Measurements from ENCODE around the gene CDHR5. TPM values are rescaled to one million over a fixed set of nuclear protein-coding genes. Genes with fewer than 3 reads are reported as not detected.
A peak's percentile ranks its signal among the peaks of the same experiment; 100 is the strongest.

CDHR5 gene
- total RNA-seq, 4 donors from 2014 or later = 0.95 to 1.8 TPM; not detected in 2

DNA sequence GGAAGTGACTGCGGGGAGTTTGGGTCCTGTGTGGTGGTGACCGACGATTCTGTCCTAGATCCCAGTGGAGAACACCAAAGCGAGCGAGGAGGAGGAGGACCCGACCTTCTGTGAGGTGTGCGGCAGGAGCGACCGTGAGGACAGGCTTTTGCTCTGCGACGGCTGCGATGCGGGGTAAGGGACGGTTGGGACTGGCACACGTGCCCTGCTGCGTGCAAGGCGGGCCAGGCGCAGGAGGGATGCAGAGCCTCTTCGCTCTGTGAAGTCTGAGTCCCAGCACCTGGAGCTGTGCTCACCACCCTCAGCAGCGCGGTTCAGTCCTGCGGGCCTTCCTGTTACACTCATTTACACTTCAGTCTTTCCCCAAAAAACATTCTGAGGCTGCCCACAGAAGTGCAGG, 32.3 kb downstream of the CDHR5 start:
- in situ Hi-C loops (cut with MboI; ENCODE audit: low sequenced_read_pairs in 4 of 4) = no loop called here

DNA sequence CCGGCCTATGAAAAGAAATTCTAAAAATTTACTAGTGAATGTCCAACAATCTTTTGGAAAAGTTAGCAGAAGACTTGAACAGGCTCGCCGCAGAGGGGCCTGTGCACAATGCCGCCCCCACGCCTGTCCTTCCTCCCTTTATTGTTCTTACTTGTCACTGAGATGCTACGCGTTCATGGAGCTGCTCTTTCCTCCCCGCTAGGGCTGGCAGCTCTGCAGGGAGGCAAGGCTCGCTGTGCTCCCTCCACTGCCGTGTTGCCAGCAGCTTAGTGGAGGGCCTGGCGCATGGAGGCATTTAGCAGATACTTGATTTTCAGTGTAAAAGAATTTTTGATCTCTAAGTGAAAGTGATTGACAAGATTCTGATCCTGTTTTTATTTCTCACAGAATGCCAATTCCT, 33.8 kb downstream of the CDHR5 start:
- H3K4me3 ChIP-seq = no peak overlapping the region
- peaks cover 0 to 69% of the 10 kb centered on the region in 2 donors for H3K36me3 ChIP-seq
- H3K4me1 ChIP-seq = no peaks in the 10 kb centered on the region
- H3K27ac ChIP-seq = no peak overlapping the region
- in situ Hi-C loops (cut with MboI; ENCODE audit: low sequenced_read_pairs in 4 of 4) = no loop called here
- no peak for ATAC-seq
- intact Hi-C loops (cut with DNase I; ENCODE audit: low total_unique reads) = no loop called here
- TF ChIP-seq, protein P1, sequence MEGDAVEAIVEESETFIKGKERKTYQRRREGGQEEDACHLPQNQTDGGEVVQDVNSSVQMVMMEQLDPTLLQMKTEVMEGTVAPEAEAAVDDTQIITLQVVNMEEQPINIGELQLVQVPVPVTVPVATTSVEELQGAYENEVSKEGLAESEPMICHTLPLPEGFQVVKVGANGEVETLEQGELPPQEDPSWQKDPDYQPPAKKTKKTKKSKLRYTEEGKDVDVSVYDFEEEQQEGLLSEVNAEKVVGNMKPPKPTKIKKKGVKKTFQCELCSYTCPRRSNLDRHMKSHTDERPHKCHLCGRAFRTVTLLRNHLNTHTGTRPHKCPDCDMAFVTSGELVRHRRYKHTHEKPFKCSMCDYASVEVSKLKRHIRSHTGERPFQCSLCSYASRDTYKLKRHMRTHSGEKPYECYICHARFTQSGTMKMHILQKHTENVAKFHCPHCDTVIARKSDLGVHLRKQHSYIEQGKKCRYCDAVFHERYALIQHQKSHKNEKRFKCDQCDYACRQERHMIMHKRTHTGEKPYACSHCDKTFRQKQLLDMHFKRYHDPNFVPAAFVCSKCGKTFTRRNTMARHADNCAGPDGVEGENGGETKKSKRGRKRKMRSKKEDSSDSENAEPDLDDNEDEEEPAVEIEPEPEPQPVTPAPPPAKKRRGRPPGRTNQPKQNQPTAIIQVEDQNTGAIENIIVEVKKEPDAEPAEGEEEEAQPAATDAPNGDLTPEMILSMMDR (IDR thresholded peaks at IDR 0.05 in 4 of 5, conservative IDR thresholded peaks at IDR 0.05 in 1 of 5) = no peak
- no peak for TF ChIP-seq POLR2A (IDR thresholded peaks at IDR 0.05)
- no peak for DNase-seq
- H3K9me3 ChIP-seq = no peaks in the 10 kb centered on the region
- no peaks in the 10 kb centered on the region for H3K27me3 ChIP-seq

More for the DNA sequence above, 32.3 kb downstream of the CDHR5 start:
- H3K27ac ChIP-seq = no peak overlapping the region
- intact Hi-C loops (cut with DNase I; ENCODE audit: low total_unique reads) = no loop called here
- no peak overlapping the region for H3K4me3 ChIP-seq
- H3K27me3 ChIP-seq = no peaks in the 10 kb centered on the region
- no peak for DNase-seq
- peaks cover 0 to 70% of the 10 kb centered on the region in 2 donors for H3K36me3 ChIP-seq
- H3K9me3 ChIP-seq = no peaks in the 10 kb centered on the region
- H3K4me1 ChIP-seq = no peaks in the 10 kb centered on the region
- TF ChIP-seq, protein P1 (IDR thresholded peaks at IDR 0.05 in 4 of 5, conservative IDR thresholded peaks at IDR 0.05 in 1 of 5) = no peak
- no peak for TF ChIP-seq POLR2A (IDR thresholded peaks at IDR 0.05)
- no peak for ATAC-seq

DNA sequence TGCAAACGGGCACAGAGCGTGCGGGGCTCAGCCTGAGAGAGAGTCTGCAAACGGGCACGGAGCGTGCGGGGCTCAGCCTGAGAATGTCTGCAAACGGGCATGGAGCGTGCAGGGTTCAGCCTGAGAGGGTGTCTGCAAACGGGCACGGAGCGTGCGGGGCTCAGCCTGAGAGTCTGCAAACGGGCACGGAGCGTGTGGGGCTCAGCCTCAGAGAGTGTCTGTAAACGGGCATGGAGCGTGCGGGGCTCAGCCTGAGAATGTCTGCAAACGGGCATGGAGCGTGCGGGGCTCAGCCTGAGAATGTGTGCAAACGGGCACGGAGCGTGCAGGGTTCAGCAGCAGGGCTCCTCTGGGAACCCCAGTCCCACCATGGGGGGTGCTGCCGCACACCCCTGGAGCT, 35.0 kb downstream of the CDHR5 start:
- Histone ChIP-seq H3K4me1 (no peaks in the 10 kb centered on the region), H3K27ac (no peak overlapping the region), H3K9me3 (no peaks in the 10 kb centered on the region), H3K27me3 (no peaks in the 10 kb centered on the region), H3K36me3 (peaks cover 0 to 66% of the 10 kb centered on the region in 2 donors), H3K4me3 (no peak overlapping the region)
- in situ Hi-C loops (cut with MboI; ENCODE audit: low sequenced_read_pairs in 4 of 4) (no loop called here), intact Hi-C loops (cut with DNase I; ENCODE audit: low total_unique reads) (no loop called here)
- no peak for TF ChIP-seq POLR2A (IDR thresholded peaks at IDR 0.05)
- TF ChIP-seq, protein P1 (IDR thresholded peaks at IDR 0.05 in 4 of 5, conservative IDR thresholded peaks at IDR 0.05 in 1 of 5) = no peak
- ATAC-seq (no peak), DNase-seq (no peak)

DNA sequence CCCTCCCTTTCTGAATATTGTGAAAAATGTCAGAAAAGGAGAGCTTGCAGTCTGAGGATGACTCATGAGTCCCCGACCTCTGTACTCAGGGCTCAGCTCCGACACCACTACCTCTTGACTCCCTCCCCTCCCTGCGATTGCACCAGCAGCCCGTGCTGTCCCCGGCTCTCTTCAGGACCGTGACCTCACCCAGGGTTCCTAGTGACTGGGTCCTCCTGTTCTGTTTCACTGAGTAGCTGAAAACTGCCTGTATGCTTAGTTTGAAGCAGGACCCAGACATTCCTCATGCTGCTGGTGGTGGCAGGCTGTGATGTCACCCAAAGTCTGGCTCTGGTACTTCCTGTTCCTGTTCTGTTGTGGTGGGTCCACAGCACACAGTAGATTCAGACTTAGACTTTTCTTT, 36.8 kb downstream of the CDHR5 start:
- Histone ChIP-seq H3K27ac (no peak overlapping the region), H3K4me3 (no peak overlapping the region), H3K27me3 (no peaks in the 10 kb centered on the region), H3K4me1 (no peaks in the 10 kb centered on the region), H3K36me3 (peaks cover 0 to 64% of the 10 kb centered on the region in 2 donors), H3K9me3 (no peaks in the 10 kb centered on the region)
- no peak for TF ChIP-seq POLR2A (IDR thresholded peaks at IDR 0.05)
- TF ChIP-seq, protein P1 (IDR thresholded peaks at IDR 0.05 in 4 of 5, conservative IDR thresholded peaks at IDR 0.05 in 1 of 5) = no peak
- DNase-seq (no peak), ATAC-seq (peak in 1 of 2 donors; percentile 24)
- intact Hi-C loops (cut with DNase I; ENCODE audit: low total_unique reads) (no loop called here), in situ Hi-C loops (cut with MboI; ENCODE audit: low sequenced_read_pairs in 4 of 4) (no loop called here)

DNA sequence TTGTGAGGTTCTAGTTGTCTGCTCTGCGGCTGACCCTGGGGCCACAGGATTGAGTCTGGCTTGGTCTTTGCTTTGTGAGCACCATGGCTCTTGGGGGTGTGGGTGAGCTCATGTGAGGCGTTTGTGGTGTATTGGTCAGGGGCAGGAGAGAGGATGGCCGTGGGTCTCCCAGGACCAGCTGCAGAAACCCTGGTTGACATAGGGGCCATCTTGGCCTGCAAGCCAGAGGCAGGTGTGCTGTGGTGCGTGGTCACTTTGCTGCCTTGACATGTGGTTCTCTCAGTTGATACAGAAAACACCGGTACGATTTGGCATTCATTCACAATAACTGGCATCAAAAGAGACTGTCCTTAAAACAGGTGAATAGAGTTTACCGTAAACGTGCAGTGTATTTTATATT, 37.2 kb downstream of the CDHR5 start:
- in situ Hi-C loops (cut with MboI; ENCODE audit: low sequenced_read_pairs in 4 of 4) = no loop called here
- H3K4me3 ChIP-seq = no peak overlapping the region

More for the DNA sequence above, 37.2 kb downstream of the CDHR5 start:
- TF ChIP-seq, protein P1 (IDR thresholded peaks at IDR 0.05 in 4 of 5, conservative IDR thresholded peaks at IDR 0.05 in 1 of 5) = no peak
- no peak for TF ChIP-seq POLR2A (IDR thresholded peaks at IDR 0.05)
- DNase-seq = no peak
- Histone ChIP-seq H3K27me3 (no peaks in the 10 kb centered on the region), H3K4me1 (no peaks in the 10 kb centered on the region), H3K36me3 (peaks cover 0 to 62% of the 10 kb centered on the region in 2 donors), H3K27ac (no peak overlapping the region), H3K9me3 (no peaks in the 10 kb centered on the region)
- intact Hi-C loops (cut with DNase I; ENCODE audit: low total_unique reads) = no loop called here
- peak in 1 of 2 donors; percentile 14 for ATAC-seq

Data from gastrocnemius medialis (tissue), 4 donors.